GM12878 (cell line): ENCODE results near the gene PRKAG2. TPM values are rescaled to one million over a fixed set of nuclear protein-coding genes. Genes with fewer than 3 reads are reported as not detected.

Experiments used
- ATAC-seq: fragments of 200-7000 bp; cut with Tn5 transposase; 3 replicates; pipeline ENCODE4 v1.9.1; 2020; ENCODE audit warnings: mild to moderate bottlenecking, moderate library complexity
- BruUV-seq: library from RNA; stranded (reverse); fragments of 400-500 nt; replicated peaks from 2 replicates; lab custom pipeline; 2021; lab: Mats Ljungman, UMichigan
- CTCF ChIA-PET: fragments of 300-600 bp; sonication (Branson Sonifier 250); formaldehyde crosslinking; extraction: SDS; loops from one replicate; lab custom pipeline; 2021; ENCODE audit warnings: inconsistent platforms; lab: Yijun Ruan, JAX
- POLR2A ChIA-PET: fragments of 350-600 bp; formaldehyde crosslinking; extraction: SDS; loops from one replicate; lab custom pipeline; 2021; ENCODE audit warnings: inconsistent platforms; lab: Charles Lee
- RAD21 ChIA-PET: fragments of 300-600 bp; sonication (Branson Sonifier 250); formaldehyde crosslinking; loops from one replicate; lab custom pipeline; 2023; ENCODE audit warnings: antibody characterized with exemption; ENCODE audit not compliant: unreplicated experiment; lab: Charles Lee
- SMC1A ChIA-PET: fragments of 300-600 bp; sonication (Branson Sonifier 250); formaldehyde crosslinking; loops from one replicate; lab custom pipeline; 2023; ENCODE audit not compliant: unreplicated experiment, uncharacterized antibody; lab: Charles Lee
- DNase-seq: peaks from one replicate; pipeline ENCODE4 v3.0.0-alpha.2; 2011; ENCODE audit warnings: low read depth, low spot score
- FAIRE-seq: peaks from 3 replicates; lab custom pipeline; 2011; peaks lifted over from hg19 to GRCh38; lab: Jason Lieb, UNC
- H2AFZ ChIP-seq: 2 replicates; pipeline ENCODE4 v1.6.0; 2011; ENCODE audit warnings: low read depth, low read length, control low read depth; ENCODE audit not compliant: control insufficient read depth
- H3K27ac ChIP-seq: 2 replicates; pipeline ENCODE4 v1.5.1; 2011; ENCODE audit warnings: control low read depth; ENCODE audit not compliant: control insufficient read depth, insufficient read depth
- H3K27me3 ChIP-seq, 2 experiments: replicated peaks in 1 of 2; 2 replicates each; pipeline versions ENCODE4 v1.6.0 to v1.6.1; 2011; ENCODE audit warnings: low read length in 1 of 2; ENCODE audit not compliant: control insufficient read depth in 2 of 2, insufficient read depth in 2 of 2
- H3K36me3 ChIP-seq, 2 experiments: 2 replicates each; pipeline ENCODE4 v1.5.1; 2011; ENCODE audit warnings: low read length in 1 of 2; ENCODE audit not compliant: control insufficient read depth in 2 of 2, insufficient read depth in 2 of 2
- H3K4me1 ChIP-seq: 2 replicates; pipeline ENCODE4 v1.6.1; 2011; ENCODE audit warnings: mild to moderate bottlenecking, low read length, moderate library complexity, mixed read lengths; ENCODE audit not compliant: control insufficient read depth, insufficient read depth
- H3K4me2 ChIP-seq: 2 replicates; pipeline ENCODE4 v1.6.0; 2011; ENCODE audit warnings: control low read depth; ENCODE audit not compliant: control insufficient read depth, insufficient read depth
- H3K4me3 ChIP-seq: fragments of 200-600 bp; sonication (generic); 2 replicates; pipeline ENCODE4 v1.5.1; 2016
- H3K79me2 ChIP-seq: 2 replicates; pipeline ENCODE4 v1.6.0; 2011; ENCODE audit warnings: low read length; ENCODE audit not compliant: control insufficient read depth, insufficient read depth
- H3K9ac ChIP-seq: 2 replicates; pipeline ENCODE4 v1.8.0; 2011; ENCODE audit warnings: low read length, control low read depth, mixed read lengths; ENCODE audit not compliant: control insufficient read depth, insufficient read depth
- H3K9me3 ChIP-seq: replicated peaks from 3 replicates; pipeline ENCODE4 v1.5.1; 2011; ENCODE audit warnings: mild to moderate bottlenecking, low read length; ENCODE audit not compliant: control insufficient read depth, insufficient read depth
- H4K20me1 ChIP-seq: 2 replicates; pipeline ENCODE4 v1.6.0; 2011; ENCODE audit not compliant: control insufficient read depth, insufficient read depth
- CBX3 ChIP-seq: fragments of 200-600 bp; sonication (generic); IDR thresholded peaks from 2 replicates; pipeline ENCODE4 v1.6.1; 2016; ENCODE audit warnings: low read depth, borderline replicate concordance
- E2F4 ChIP-seq: IDR thresholded peaks from 2 replicates; pipeline ENCODE4 v1.6.1; 2012; ENCODE audit warnings: low read depth, low read length, improper control_type of control experiment
- EZH2 ChIP-seq: IDR thresholded peaks from 2 replicates; pipeline ENCODE4 v1.6.1; 2012; ENCODE audit warnings: low read depth, mild to moderate bottlenecking, control low read depth, inconsistent platforms, low read length, borderline replicate concordance; ENCODE audit not compliant: control insufficient read depth
- LARP7 ChIP-seq: fragments of 450-650 bp; IDR thresholded peaks from 2 replicates; pipeline ENCODE4 v1.6.1; 2017; ENCODE audit warnings: mild to moderate bottlenecking
- MTA2 ChIP-seq: fragments of 450-650 bp; IDR thresholded peaks from 2 replicates; pipeline ENCODE4 v1.6.1; 2016; ENCODE audit warnings: low read depth, mild to moderate bottlenecking, moderate library complexity
- NFYB ChIP-seq: IDR thresholded peaks from 2 replicates; pipeline ENCODE4 v1.6.1; 2011; ENCODE audit warnings: low read depth, mild to moderate bottlenecking, low read length, improper control_type of control experiment, moderate library complexity; ENCODE audit not compliant: insufficient read depth
- PRDM15 ChIP-seq: fragments of 450-650 bp; formaldehyde crosslinking; IDR thresholded peaks from 2 replicates; pipeline ENCODE4 v1.4.0; 2020; ENCODE audit warnings: mild to moderate bottlenecking, moderate library complexity
- RUNX3 ChIP-seq: IDR thresholded peaks from 2 replicates; pipeline ENCODE4 v1.6.1; 2012; ENCODE audit warnings: low read length, inconsistent platforms
- SMAD1 ChIP-seq: fragments of 450-650 bp; IDR thresholded peaks from 2 replicates; pipeline ENCODE4 v1.6.1; 2018; ENCODE audit warnings: mild to moderate bottlenecking, low read depth; ENCODE audit not compliant: partially characterized antibody
- SRF ChIP-seq, 2 experiments: IDR thresholded peaks; 2 replicates each; pipeline ENCODE4 v1.6.1; 2011; ENCODE audit warnings: low read depth in 2 of 2, low read length in 2 of 2, mild to moderate bottlenecking in 1 of 2, moderate library complexity in 1 of 2
- TCF3 ChIP-seq: IDR thresholded peaks from 2 replicates; pipeline ENCODE4 v1.6.1; 2012; ENCODE audit warnings: low read depth, mild to moderate bottlenecking, low read length, borderline replicate concordance; ENCODE audit not compliant: insufficient read depth
- whole genome bisulfite sequencing: methylation state at CpG from one replicate; pipeline ENCODE4 v1.1.6; 2016; ENCODE audit warnings: low lambda C conversion rate; ENCODE audit not compliant: insufficient replicate concordance, insufficient coverage; ENCODE audit errors: missing lambda C conversion rate; 5-methylcytosine and 5-hydroxymethylcytosine counted together
- in situ Hi-C: fragments of 300-500 bp; cut with MboI; formaldehyde crosslinking; loops from 9 replicates; pipeline ENCODE4 v1.14.3; 2018; ENCODE audit warnings: mixed read lengths
- intact Hi-C: fragments of 100-400 bp; cut with micrococcal nuclease; formaldehyde crosslinking; loops from one replicate; pipeline ENCODE4 v1.14.2; 2022; ENCODE audit not compliant: unreplicated experiment
- polyA plus RNA-seq, 11 experiments: library from polyadenylated mRNA; depleted of rRNA in 4 of 11; unstranded in 6 of 11; stranded (reverse) in 5 of 11; fragments of >200 nt; fragmentation: Nextera tagmentation in 4 of 11; fragmentation: Illumina TruSeq in 1 of 11; extraction: Ambion mirVana in 4 of 11; extraction: Trizol in 1 of 11; gene quantifications; 1 replicate in 1 of 11; 2 replicates in 10 of 11; pipeline versions ENCODE4 v1.2.1 to v1.2.3, GENCODE V29; 2011 to 2016; ENCODE audit warnings: inconsistent platforms in 2 of 11, missing spikeins in 2 of 11, low read depth in 1 of 11
- total RNA-seq, 4 experiments: library from RNA; depleted of rRNA in 3 of 4; stranded (reverse); fragments of >200 nt in 3 of 4; fragmentation: Illumina TruSeq in 1 of 4; extraction: Trizol in 1 of 4; gene quantifications; 2 replicates each; pipeline versions ENCODE4 v1.2.1 to v1.2.3, GENCODE V29; 2013 to 2021
- TF ChIP-seq, protein P1 (sequence below): IDR thresholded peaks from 2 replicates; pipeline ENCODE4 v1.6.1; 2012; ENCODE audit warnings: low read length, inconsistent platforms
- TF ChIP-seq, protein P2 (sequence below): fragments of 450-650 bp; formaldehyde crosslinking; IDR thresholded peaks from 2 replicates; pipeline ENCODE4 v1.4.0; 2022; ENCODE audit warnings: mild to moderate bottlenecking, moderate library complexity

PRKAG2 gene
- total and polyA plus RNA-seq, 10 of the 15 experiments (the other 5 are each of a cell fraction or from before 2014, with no cell fraction given) = 3.4 to 8.9 (median 6.8) TPM

DNA sequence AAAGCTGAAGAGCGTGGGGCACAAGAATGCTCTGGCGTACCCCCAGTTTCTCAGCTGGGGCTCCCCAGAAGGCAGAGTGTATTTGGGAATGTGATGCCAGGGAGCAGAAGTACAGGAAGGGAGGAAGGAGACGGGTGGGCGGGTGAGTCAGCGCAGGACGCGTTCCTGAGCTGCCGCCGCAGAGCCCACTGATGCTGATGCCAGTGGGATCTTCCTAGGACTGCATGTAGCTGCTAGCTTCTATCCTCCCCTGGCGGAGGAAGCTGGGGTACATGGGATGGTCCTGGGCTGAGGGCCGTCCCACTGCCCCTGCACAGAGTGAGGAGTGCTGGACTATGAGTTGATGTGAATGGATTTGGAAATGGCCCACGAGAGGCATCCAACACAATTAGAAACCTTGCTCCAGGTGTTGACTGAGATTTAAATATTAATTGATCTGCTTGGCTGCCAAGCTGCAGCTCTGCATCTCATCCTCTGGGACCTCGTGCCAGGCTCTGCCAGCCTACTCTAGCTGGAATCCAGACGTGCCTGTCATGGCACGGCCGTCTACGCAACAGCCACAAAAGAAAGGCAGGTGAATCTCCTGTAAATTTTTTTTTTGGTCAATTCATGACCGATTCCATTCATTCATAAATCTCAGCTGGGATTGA is 291.0 kb downstream of the PRKAG2 start:
- no peaks in the 10 kb centered on the region for H4K20me1 ChIP-seq
- intact Hi-C loops = no loop called here
- ChIA-PET SMC1A (interaction anchor here (1.2 to 1.5 kb wide), 2 partner anchors 10 to 44 kb away, joined by 3 to 4 read pairs; no protein-coding TSS in a partner anchor), POLR2A (interaction anchor here (0.6 to 0.8 kb wide), 2 partner anchors 14 to 110 kb away, joined by 3 read pairs; no protein-coding TSS in a partner anchor), CTCF (no interaction called here), RAD21 (no interaction called here)
- no peaks in the 10 kb centered on the region for H3K27me3 ChIP-seq
- 95% methylated on average over 18 of the region's 18 CpGs for WGBS
- DNase-seq (no peak), FAIRE-seq (no peak), ATAC-seq (no peak)
- H3K4me3 ChIP-seq = no peak overlapping the region
- in situ Hi-C loops = no loop called here
- H3K9me3 ChIP-seq = no peaks in the 10 kb centered on the region; the same call in 2 of the 3 replicates
- H3K27ac ChIP-seq = no peak overlapping the region
- no peaks in the 10 kb centered on the region for H3K79me2 ChIP-seq
- no peak overlapping the region for H3K9ac ChIP-seq
- H2AFZ ChIP-seq = no peak overlapping the region
- H3K4me2 ChIP-seq = no peak overlapping the region
- no TSS peak for BruUV-seq
- H3K4me1 ChIP-seq = peaks cover 10% of the 10 kb centered on the region
- H3K36me3 ChIP-seq = no peaks in the 10 kb centered on the region
- no peak for TF ChIP-seq EZH2
- TF ChIP-seq SMAD1 = no peak
- no peak for TF ChIP-seq E2F4
- TF ChIP-seq CBX3 = no peak
- TF ChIP-seq SRF (IDR thresholded peaks at IDR 0.05; ENCODE audit: low read depth in 2 of 2, low read length in 2 of 2) = no peak
- no peak for TF ChIP-seq MTA2
- TF ChIP-seq TCF3 = no peak
- TF ChIP-seq LARP7 = no peak
- TF ChIP-seq NFYB = no peak
- TF ChIP-seq, protein P1, sequence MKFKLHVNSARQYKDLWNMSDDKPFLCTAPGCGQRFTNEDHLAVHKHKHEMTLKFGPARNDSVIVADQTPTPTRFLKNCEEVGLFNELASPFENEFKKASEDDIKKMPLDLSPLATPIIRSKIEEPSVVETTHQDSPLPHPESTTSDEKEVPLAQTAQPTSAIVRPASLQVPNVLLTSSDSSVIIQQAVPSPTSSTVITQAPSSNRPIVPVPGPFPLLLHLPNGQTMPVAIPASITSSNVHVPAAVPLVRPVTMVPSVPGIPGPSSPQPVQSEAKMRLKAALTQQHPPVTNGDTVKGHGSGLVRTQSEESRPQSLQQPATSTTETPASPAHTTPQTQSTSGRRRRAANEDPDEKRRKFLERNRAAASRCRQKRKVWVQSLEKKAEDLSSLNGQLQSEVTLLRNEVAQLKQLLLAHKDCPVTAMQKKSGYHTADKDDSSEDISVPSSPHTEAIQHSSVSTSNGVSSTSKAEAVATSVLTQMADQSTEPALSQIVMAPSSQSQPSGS = no peak
- no peak for TF ChIP-seq RUNX3
- TF ChIP-seq, protein P2, sequence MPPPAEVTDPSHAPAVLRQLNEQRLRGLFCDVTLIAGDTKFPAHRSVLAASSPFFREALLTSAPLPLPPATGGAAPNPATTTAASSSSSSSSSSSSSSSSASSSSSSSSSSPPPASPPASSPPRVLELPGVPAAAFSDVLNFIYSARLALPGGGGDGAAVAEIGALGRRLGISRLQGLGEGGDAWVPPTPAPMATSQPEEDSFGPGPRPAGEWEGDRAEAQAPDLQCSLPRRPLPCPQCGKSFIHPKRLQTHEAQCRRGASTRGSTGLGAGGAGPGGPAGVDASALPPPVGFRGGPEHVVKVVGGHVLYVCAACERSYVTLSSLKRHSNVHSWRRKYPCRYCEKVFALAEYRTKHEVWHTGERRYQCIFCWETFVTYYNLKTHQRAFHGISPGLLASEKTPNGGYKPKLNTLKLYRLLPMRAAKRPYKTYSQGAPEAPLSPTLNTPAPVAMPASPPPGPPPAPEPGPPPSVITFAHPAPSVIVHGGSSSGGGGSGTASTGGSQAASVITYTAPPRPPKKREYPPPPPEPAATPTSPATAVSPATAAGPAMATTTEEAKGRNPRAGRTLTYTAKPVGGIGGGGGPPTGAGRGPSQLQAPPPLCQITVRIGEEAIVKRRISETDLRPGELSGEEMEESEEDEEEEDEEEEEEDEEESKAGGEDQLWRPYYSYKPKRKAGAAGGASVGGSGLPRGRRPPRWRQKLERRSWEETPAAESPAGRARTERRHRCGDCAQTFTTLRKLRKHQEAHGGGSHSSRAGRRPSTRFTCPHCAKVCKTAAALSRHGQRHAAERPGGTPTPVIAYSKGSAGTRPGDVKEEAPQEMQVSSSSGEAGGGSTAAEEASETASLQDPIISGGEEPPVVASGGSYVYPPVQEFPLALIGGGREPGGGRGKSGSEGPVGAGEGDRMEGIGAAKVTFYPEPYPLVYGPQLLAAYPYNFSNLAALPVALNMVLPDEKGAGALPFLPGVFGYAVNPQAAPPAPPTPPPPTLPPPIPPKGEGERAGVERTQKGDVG = no peak
- no peak for TF ChIP-seq PRDM15 (CRISPR knock-in tag)
